ENCODE results near the gene P2RX4.
"Not testable (repeated sequence)": the region's sequence is repeated elsewhere in the genome, so short reads cannot be mapped to it uniquely, and the experiment has no call there.

Gene P2RX4

GRCh38 chr12:121245951-121246350 is 36.0 kb downstream of the P2RX4 start:
- DNase-seq: no peak

GRCh38 chr12:121246893-121247557 is 37.1 kb downstream of the P2RX4 start:
- DNase-seq: no peak

- peak in 1 of 2 donors; percentile 32 for DNase-seq
These were observed 38.7 kb downstream of the P2RX4 start for GRCh38 chr12:121248622-121249021.

- DNase-seq: no peak
These were observed 40.4 kb downstream of the P2RX4 start for GRCh38 chr12:121250359-121250758.

GRCh38 chr12:121251838-121252237 is 41.9 kb downstream of the P2RX4 start:
- no peak for DNase-seq

- DNase-seq: no peak
These were observed 42.9 kb downstream of the P2RX4 start for GRCh38 chr12:121252712-121253345.

GRCh38 chr12:121253638-121254335 is 43.9 kb downstream of the P2RX4 start:
- no peak for DNase-seq

GRCh38 chr12:121255433-121255832 is 45.5 kb downstream of the P2RX4 start:
- DNase-seq: no peak

GRCh38 chr12:121257704-121258449 is 47.9 kb downstream of the P2RX4 start:
- not testable (repeated sequence) for DNase-seq

GRCh38 chr12:121259074-121259473 is 49.1 kb downstream of the P2RX4 start:
- DNase-seq: no peak

- no peak for DNase-seq
These were observed 50.2 kb downstream of the P2RX4 start for GRCh38 chr12:121260091-121260490.

- no peak for DNase-seq
These were observed 51.5 kb downstream of the P2RX4 start for GRCh38 chr12:121261398-121261797.

- no peak for DNase-seq
These were observed 53.4 kb downstream of the P2RX4 start for GRCh38 chr12:121263206-121263935.

GRCh38 chr12:121264135-121264534 is 54.2 kb downstream of the P2RX4 start:
- DNase-seq: no peak

GRCh38 chr12:121264951-121265515 is 55.1 kb downstream of the P2RX4 start:
- DNase-seq: no peak

- DNase-seq: no peak
These were observed 57.9 kb downstream of the P2RX4 start for GRCh38 chr12:121267822-121268221.

- DNase-seq: no peak
These were observed 63.5 kb downstream of the P2RX4 start for GRCh38 chr12:121273364-121273896.

- no peak for DNase-seq
These were observed 64.3 kb downstream of the P2RX4 start for GRCh38 chr12:121274036-121274763.

GRCh38 chr12:121277374-121277759 is 67.4 kb downstream of the P2RX4 start:
- DNase-seq: no peak

- DNase-seq: peak in 1 of 2 donors; percentile 73
These were observed 68.5 kb downstream of the P2RX4 start for GRCh38 chr12:121278169-121279070.

Data from CD4-positive, alpha-beta T cell treated with Interleukin-1 beta for 1 hour (primary cell).